Psoas muscle (tissue), 8 donors: ENCODE results near the gene AMIGO1. TPM values are rescaled to one million over a fixed set of nuclear protein-coding genes. Genes with fewer than 3 reads are reported as not detected.

Experiments
- ATAC-seq, 4 donors: fragments of 200-7000 bp; cut with Tn5 transposase; one replicate each; pipeline ENCODE4 v1.9.1; 2020; ENCODE audit warnings: moderate library complexity in 3 of 4, mild to moderate bottlenecking in 2 of 4
- DNase-seq, 2 donors: peaks; one replicate each; pipeline ENCODE4 v3.0.0-alpha.2; 2020
- H3K27ac ChIP-seq: fragments of 200-600 bp; one replicate; pipeline ENCODE4 v1.8.0; 2022
- H3K27me3 ChIP-seq, 3 donors: fragments of 200-600 bp in 1 of 3; one replicate each; pipeline versions ENCODE4 v1.6.1 to v1.8.0; 2013 to 2022; ENCODE audit warnings: low read length in 2 of 3, mild to moderate bottlenecking in 2 of 3, moderate library complexity in 1 of 3; ENCODE audit not compliant: insufficient read depth in 3 of 3
- H3K36me3 ChIP-seq, 2 donors: fragments of 200-600 bp in 1 of 2; one replicate each; pipeline versions ENCODE4 v1.6.1 to v1.8.0; 2013 to 2022; ENCODE audit warnings: low read depth in 1 of 2, mild to moderate bottlenecking in 1 of 2, moderate library complexity in 1 of 2; ENCODE audit not compliant: insufficient read depth in 1 of 2
- H3K4me1 ChIP-seq: fragments of 200-600 bp; one replicate; pipeline ENCODE4 v1.8.0; 2022
- H3K4me3 ChIP-seq: fragments of 200-600 bp; one replicate; pipeline ENCODE4 v1.8.0; 2022; ENCODE audit warnings: mild to moderate bottlenecking
- H3K9me3 ChIP-seq: fragments of 200-600 bp; one replicate; pipeline ENCODE4 v1.8.0; 2022
- WGBS, 3 donors: extraction: QIAGEN DNeasy Blood & Tissue Kit; methylation state at CpG; one replicate each; pipeline versions ENCODE4 v1.1.6 to v1.1.7; 2013; 5-methylcytosine and 5-hydroxymethylcytosine counted together
- intact Hi-C, 2 donors: fragments of 100-400 bp; cut with DNase I; formaldehyde crosslinking; loops; one replicate each; pipeline versions ENCODE4 v1.11.0 to v1.14.2; 2022
- polyA plus RNA-seq, 3 donors: library from polyadenylated mRNA; stranded (reverse); fragments of 200-250 nt; gene quantifications; one replicate each; pipeline ENCODE4 v1.2.3, GENCODE V29; 2013
- total RNA-seq, 4 donors: library from RNA; stranded (reverse); fragmentation: NEBNext Ultra II Directional in 2 of 4; extraction: Animal tissue kit (Norgen Biotek cat#: 25700) in 2 of 4; gene quantifications; one replicate each; pipeline versions ENCODE4 v1.2.1 to v1.2.4, GENCODE V29; 2021 to 2023
- TF ChIP-seq, protein P1 (sequence below): fragments of 200-600 bp; IDR thresholded peaks from one replicate; pipeline ENCODE4 v1.8.0; 2022; ENCODE audit warnings: antibody characterized with exemption
- donor health status: healthy with polysubstance abuse.
- donor health status: DM: no; HTN: no; CAD: no; lungs with moderate emphysema.
- donor health status: Bipolar disorder and iron deficiency.
- donor health status: healthy.
- donor health status: DM: yes; HTN: yes; CAD: no.
- donor health status: DM: no; HTN: no; CAD: no.
- donor health status: DM: no; HTN: no; CAD: no.
- donor health status: DM: yes; HTN: yes; CAD: no.

The AMIGO1 gene
- total and polyA plus RNA-seq, 7 donors, result 3.1 to 16.6 (median 10.0) TPM

DNA sequence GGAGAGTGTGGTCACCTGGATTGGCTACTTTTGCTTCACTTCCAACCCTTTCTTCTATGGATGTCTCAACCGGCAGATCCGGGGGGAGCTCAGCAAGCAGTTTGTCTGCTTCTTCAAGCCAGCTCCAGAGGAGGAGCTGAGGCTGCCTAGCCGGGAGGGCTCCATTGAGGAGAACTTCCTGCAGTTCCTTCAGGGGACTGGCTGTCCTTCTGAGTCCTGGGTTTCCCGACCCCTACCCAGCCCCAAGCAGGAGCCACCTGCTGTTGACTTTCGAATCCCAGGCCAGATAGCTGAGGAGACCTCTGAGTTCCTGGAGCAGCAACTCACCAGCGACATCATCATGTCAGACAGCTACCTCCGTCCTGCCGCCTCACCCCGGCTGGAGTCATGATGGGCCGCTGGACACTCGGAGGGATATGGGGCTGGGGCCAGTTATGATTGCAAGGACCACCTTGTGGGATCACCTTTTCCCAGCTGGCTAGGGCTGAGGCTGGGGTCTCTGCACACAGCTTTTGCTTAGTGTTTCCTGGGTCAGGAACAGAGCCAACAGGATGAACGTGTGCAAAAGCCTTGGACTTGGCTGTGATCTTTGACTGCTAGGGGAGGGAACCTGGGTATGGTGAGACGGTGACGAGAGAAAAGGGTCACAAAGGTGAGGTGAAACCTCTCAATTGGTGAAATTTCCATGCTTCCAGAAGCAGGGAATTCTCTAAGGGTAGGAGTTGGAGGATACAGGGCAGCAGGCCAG is 34.6 kb upstream of the AMIGO1 start:
- no peak overlapping the region for H3K4me3 ChIP-seq
- 63 to 68% (median 63%) methylated on average over 14 of the region's 14 CpGs for whole genome bisulfite sequencing, 3 donors
- no peak for ATAC-seq
- no peaks in the 10 kb centered on the region for H3K9me3 ChIP-seq
- peaks cover 19% of the 10 kb centered on the region for H3K4me1 ChIP-seq
- H3K27me3 ChIP-seq, result no peaks in the 10 kb centered on the region
- intact Hi-C loops, result loop anchor here in 1 of 2 donors (2.0 kb wide), 1 partner anchor 231 kb away; no protein-coding TSS in a partner anchor
- TF ChIP-seq, protein P1, sequence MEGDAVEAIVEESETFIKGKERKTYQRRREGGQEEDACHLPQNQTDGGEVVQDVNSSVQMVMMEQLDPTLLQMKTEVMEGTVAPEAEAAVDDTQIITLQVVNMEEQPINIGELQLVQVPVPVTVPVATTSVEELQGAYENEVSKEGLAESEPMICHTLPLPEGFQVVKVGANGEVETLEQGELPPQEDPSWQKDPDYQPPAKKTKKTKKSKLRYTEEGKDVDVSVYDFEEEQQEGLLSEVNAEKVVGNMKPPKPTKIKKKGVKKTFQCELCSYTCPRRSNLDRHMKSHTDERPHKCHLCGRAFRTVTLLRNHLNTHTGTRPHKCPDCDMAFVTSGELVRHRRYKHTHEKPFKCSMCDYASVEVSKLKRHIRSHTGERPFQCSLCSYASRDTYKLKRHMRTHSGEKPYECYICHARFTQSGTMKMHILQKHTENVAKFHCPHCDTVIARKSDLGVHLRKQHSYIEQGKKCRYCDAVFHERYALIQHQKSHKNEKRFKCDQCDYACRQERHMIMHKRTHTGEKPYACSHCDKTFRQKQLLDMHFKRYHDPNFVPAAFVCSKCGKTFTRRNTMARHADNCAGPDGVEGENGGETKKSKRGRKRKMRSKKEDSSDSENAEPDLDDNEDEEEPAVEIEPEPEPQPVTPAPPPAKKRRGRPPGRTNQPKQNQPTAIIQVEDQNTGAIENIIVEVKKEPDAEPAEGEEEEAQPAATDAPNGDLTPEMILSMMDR, result no peak
- H3K36me3 ChIP-seq, result no peaks in the 10 kb centered on the region
- peak in 1 of 2 donors; percentile 47 for DNase-seq
- H3K27ac ChIP-seq, result no peak overlapping the region

DNA sequence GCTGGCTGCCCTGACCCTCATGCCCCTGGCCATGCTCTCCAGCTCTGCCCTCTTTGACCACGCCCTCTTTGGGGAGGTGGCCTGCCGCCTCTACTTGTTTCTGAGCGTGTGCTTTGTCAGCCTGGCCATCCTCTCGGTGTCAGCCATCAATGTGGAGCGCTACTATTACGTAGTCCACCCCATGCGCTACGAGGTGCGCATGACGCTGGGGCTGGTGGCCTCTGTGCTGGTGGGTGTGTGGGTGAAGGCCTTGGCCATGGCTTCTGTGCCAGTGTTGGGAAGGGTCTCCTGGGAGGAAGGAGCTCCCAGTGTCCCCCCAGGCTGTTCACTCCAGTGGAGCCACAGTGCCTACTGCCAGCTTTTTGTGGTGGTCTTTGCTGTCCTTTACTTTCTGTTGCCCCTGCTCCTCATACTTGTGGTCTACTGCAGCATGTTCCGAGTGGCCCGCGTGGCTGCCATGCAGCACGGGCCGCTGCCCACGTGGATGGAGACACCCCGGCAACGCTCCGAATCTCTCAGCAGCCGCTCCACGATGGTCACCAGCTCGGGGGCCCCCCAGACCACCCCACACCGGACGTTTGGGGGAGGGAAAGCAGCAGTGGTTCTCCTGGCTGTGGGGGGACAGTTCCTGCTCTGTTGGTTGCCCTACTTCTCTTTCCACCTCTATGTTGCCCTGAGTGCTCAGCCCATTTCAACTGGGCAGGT is 33.9 kb upstream of the AMIGO1 start:
- Histone ChIP-seq H3K27me3 (no peaks in the 10 kb centered on the region), H3K27ac (no peak overlapping the region), H3K36me3 (no peaks in the 10 kb centered on the region), H3K4me3 (no peak overlapping the region), H3K4me1 (peaks cover 19% of the 10 kb centered on the region), H3K9me3 (no peaks in the 10 kb centered on the region)
- 86 to 89% (median 87%) methylated on average over 24 of the region's 24 CpGs for WGBS, 3 donors
- DNase-seq (no peak), ATAC-seq (no peak)
- TF ChIP-seq, protein P1, result no peak
- intact Hi-C loops, result no loop called here

DNA sequence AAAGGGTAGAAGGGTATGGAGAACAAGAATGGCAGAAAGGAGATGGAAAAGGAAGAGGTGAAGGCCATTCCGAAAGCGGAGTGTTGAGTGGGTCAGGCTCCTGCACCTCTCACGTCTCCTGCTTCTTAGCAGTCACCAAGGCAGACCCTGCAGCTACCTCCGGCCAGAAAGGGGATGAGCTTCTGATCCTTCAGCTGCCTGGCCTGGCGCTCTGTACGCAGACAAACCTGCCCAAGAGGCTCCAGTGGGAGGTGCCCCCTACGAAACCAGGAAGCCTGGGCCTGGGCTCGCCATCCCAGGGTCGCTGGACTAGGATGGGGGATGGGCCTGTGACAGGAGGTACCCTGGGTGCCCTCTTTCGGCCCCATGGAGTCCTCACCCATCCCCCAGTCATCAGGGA is 33.1 kb upstream of the AMIGO1 start:
- no peaks in the 10 kb centered on the region for H3K9me3 ChIP-seq
- H3K4me3 ChIP-seq, result no peak overlapping the region
- no peaks in the 10 kb centered on the region for H3K27me3 ChIP-seq
- 88 to 92% (median 90%) methylated on average over 10 of the region's 10 CpGs for WGBS, 3 donors
- H3K4me1 ChIP-seq, result peaks cover 19% of the 10 kb centered on the region
- TF ChIP-seq, protein P1, result no peak
- DNase-seq (no peak), ATAC-seq (no peak)
- intact Hi-C loops, result no loop called here
- H3K36me3 ChIP-seq, result no peaks in the 10 kb centered on the region
- H3K27ac ChIP-seq, result no peak overlapping the region

DNA sequence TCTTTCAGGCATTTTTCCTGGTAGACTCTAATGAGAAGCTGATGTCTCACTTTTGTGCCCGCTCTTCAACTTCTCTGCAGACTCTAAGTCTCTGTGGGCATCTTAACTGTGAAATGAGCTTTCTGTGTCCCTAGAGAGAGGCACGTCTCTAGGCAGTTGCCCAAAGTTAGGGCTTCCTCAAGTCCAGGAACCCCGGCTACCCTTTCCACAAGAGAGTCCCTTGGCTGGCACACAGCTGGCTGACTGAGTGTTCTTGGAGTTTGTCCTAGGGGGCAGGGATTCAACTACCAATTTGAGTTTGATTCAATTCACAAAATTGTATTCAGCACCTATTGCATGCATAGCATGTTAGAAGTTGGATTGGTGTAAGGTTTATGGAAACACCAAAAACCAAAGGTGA is 31.6 kb upstream of the AMIGO1 start:
- Histone ChIP-seq H3K9me3 (no peaks in the 10 kb centered on the region), H3K36me3 (no peaks in the 10 kb centered on the region), H3K27ac (no peak overlapping the region), H3K4me3 (no peak overlapping the region), H3K4me1 (peaks cover 20% of the 10 kb centered on the region), H3K27me3 (no peaks in the 10 kb centered on the region)
- no peak for DNase-seq
- intact Hi-C loops, result no loop called here
- TF ChIP-seq, protein P1, result no peak
- whole genome bisulfite sequencing, 3 donors, result 28 to 50% (median 38%) methylated on average over 3 of the region's 3 CpGs
- no peak for ATAC-seq
